Measurements from ENCODE around the gene ORM2. TPM values are rescaled to one million over a fixed set of nuclear protein-coding genes. Genes with fewer than 3 reads are reported as not detected.

Gene ORM2
- total RNA-seq, 1 donor from 2014 or later = not detected

DNA sequence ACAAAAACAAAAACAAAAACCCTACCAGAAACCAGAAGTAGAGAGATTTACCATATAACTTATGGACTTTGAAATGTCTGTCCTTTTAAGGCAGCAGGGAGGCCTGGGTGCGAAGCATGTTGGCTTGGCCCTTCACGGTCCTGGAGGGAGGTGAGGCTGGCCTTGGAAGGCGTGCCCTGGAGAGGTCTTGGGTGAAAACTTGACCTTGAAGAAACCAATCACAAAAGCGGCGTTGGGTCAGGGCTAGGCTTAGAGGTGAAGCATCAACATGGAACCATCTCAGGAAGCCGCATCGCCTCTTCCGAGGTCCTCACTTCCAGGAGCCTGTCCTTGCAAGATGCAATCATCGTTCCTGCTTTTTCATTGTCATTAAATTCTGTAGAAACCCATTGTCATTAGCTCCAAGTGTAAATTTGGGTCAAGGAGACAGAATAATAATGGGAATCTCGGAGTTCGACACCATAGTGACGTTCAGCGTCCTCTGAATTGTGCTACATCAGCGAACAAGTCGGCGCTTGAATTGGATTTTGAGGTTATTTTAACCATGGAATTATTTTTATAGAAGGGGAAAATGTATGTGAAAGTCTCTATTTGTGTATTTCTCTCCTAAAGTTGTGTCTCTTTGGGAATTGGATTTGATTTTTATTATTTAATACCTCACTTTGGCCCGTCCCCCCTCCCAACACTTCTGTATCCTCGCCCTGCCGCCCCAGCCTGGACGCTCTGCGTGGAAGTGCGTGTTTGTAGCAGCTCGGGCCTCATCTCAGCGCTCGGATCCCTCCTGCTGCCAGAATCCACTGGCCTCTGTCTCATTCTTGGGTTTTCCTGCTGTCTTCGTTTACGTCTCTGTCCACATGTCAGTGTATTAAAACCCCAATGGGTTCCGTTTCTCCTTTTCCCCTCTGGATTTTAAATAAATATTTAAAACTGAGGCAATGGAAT is 17.8 kb upstream of the ORM2 start:
- intact Hi-C loops (cut with micrococcal nuclease) = no loop called here
- ChIA-PET POLR2A (no interaction called here), CTCF (no interaction called here)
- no peak for ATAC-seq (ENCODE audit: low read depth)
- H3K4me3 Mint-ChIP-seq = no peak overlapping the region
- TF ChIP-seq, protein P1, sequence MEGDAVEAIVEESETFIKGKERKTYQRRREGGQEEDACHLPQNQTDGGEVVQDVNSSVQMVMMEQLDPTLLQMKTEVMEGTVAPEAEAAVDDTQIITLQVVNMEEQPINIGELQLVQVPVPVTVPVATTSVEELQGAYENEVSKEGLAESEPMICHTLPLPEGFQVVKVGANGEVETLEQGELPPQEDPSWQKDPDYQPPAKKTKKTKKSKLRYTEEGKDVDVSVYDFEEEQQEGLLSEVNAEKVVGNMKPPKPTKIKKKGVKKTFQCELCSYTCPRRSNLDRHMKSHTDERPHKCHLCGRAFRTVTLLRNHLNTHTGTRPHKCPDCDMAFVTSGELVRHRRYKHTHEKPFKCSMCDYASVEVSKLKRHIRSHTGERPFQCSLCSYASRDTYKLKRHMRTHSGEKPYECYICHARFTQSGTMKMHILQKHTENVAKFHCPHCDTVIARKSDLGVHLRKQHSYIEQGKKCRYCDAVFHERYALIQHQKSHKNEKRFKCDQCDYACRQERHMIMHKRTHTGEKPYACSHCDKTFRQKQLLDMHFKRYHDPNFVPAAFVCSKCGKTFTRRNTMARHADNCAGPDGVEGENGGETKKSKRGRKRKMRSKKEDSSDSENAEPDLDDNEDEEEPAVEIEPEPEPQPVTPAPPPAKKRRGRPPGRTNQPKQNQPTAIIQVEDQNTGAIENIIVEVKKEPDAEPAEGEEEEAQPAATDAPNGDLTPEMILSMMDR (IDR thresholded peaks at IDR 0.05) = no peak
- peaks cover 3% of the 10 kb centered on the region for H3K27me3 Mint-ChIP-seq
- H3K36me3 Mint-ChIP-seq (ENCODE audit: low read depth) = no peaks in the 10 kb centered on the region
- no peak for DNase-seq
- no peaks in the 10 kb centered on the region for H3K9me3 Mint-ChIP-seq
- no peaks in the 10 kb centered on the region for H3K4me1 Mint-ChIP-seq
- no peak overlapping the region for H3K27ac Mint-ChIP-seq

DNA sequence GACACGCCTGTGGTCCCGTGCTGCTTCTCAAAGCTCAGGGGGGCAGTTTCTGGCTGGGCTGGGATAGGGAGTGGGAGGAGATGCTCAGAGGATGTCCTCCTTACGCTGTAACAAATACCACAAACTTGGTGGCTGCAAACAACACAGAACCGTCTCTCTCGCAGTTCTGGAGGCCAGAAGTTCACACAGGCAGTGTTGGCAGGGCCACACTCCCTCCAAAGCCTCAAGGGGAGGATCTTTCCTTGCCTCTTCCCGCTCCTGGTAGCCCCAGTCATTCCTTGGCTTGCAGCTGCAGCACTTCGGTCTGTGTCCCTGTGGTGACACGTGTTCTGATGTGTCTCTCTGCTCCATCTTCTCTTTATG is 17.2 kb upstream of the ORM2 start:
- ChIA-PET POLR2A (no interaction called here), CTCF (no interaction called here)
- intact Hi-C loops (cut with micrococcal nuclease) = no loop called here
- peaks cover 3% of the 10 kb centered on the region for H3K27me3 Mint-ChIP-seq
- ATAC-seq (ENCODE audit: low read depth) = no peak
- no peaks in the 10 kb centered on the region for H3K36me3 Mint-ChIP-seq (ENCODE audit: low read depth)
- no peaks in the 10 kb centered on the region for H3K9me3 Mint-ChIP-seq
- H3K27ac Mint-ChIP-seq = peak overlapping the region; percentile 41
- TF ChIP-seq, protein P1 (IDR thresholded peaks at IDR 0.05) = no peak
- no peaks in the 10 kb centered on the region for H3K4me1 Mint-ChIP-seq
- H3K4me3 Mint-ChIP-seq = no peak overlapping the region
- DNase-seq = no peak

DNA sequence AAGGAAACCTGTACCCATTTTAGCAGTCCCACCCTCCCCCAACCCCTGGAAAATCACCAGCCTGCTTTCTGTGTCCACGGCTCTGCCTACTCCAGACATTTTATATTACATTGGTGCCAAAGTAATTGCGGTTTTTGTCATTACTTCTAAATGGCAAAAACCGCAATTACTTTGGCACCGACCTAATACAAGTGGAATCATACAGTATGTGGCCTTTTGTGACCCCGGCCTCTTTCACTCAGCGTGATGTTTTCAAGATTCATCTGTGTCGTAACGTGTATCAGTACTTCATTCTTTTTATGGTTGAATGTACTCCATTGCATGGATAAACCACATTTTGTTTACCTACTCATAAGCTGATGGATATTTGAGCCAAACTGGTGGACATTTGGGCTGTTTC is 16.5 kb upstream of the ORM2 start:
- TF ChIP-seq, protein P1 (IDR thresholded peaks at IDR 0.05) = no peak
- Mint-ChIP-seq H3K4me1 (no peaks in the 10 kb centered on the region), H3K27ac (no peak overlapping the region), H3K27me3 (peaks cover 3% of the 10 kb centered on the region), H3K4me3 (no peak overlapping the region), H3K9me3 (no peaks in the 10 kb centered on the region), H3K36me3 (ENCODE audit: low read depth) (no peaks in the 10 kb centered on the region)
- no peak for DNase-seq
- ChIA-PET POLR2A (no interaction called here), CTCF (interaction anchor here (0.8 kb wide), 1 partner anchor 231 kb away, joined by 3 read pairs; no protein-coding TSS in a partner anchor)
- ATAC-seq (ENCODE audit: low read depth) = no peak
- intact Hi-C loops (cut with micrococcal nuclease) = no loop called here

DNA sequence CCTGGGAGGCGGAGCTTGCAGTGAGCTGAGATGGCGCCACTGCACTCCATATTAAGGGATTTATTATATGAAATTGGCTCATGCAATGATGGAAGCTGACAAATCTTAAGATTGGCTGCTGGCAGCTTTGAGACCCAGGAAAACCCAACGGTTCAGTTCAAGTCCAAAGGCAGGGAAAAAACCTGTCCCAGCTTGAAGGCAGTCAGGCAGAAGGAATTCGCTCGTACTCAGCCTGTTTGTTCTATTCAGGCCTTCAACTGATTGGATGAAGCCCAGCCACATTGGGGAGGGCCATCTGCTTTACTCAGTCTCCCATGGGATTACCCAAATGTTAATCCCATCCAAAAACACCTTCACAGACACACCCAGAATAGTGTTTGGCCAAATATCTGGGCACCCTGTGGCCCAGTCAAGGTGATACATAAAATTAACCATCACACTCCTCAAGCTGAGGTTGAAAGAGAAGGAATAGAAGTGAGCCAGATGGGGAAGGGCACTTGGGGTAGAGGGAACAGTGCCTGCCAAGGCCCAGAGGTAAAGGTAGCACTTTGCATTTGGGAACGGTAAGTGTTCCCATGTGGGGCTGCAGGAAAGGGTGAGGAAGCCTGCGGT is 15.3 kb upstream of the ORM2 start:
- H3K27ac Mint-ChIP-seq = no peak overlapping the region
- no peaks in the 10 kb centered on the region for H3K4me1 Mint-ChIP-seq
- no peaks in the 10 kb centered on the region for H3K9me3 Mint-ChIP-seq
- CTCF ChIA-PET = interaction anchor here (0.8 kb wide), 1 partner anchor 232 kb away, joined by 3 read pairs; no protein-coding TSS in a partner anchor
- POLR2A ChIA-PET = no interaction called here
- ATAC-seq (ENCODE audit: low read depth) (no peak), DNase-seq (no peak)
- no peaks in the 10 kb centered on the region for H3K36me3 Mint-ChIP-seq (ENCODE audit: low read depth)
- H3K4me3 Mint-ChIP-seq = no peak overlapping the region
- TF ChIP-seq, protein P1 (IDR thresholded peaks at IDR 0.05) = no peak
- H3K27me3 Mint-ChIP-seq = peaks cover 6% of the 10 kb centered on the region
- intact Hi-C loops (cut with micrococcal nuclease) = no loop called here
